Fibroblast of lung (primary cell): ENCODE measurements around the gene TNS3. TPM values are rescaled to one million over a fixed set of nuclear protein-coding genes. Genes with fewer than 3 reads are reported as not detected.

ENCODE experiments used
- DNase-seq, 2 donors: peaks; one replicate each; pipeline versions ENCODE4 v3.0.0 to v3.0.0-alpha.2; 2010; ENCODE audit warnings: low read depth in 2 of 2
- H2AFZ ChIP-seq: 2 replicates; pipeline ENCODE4 v1.5.1; 2012; ENCODE audit warnings: low read length, control low read depth, inconsistent platforms
- H3K27ac ChIP-seq: 2 replicates; pipeline ENCODE4 v1.5.1; 2011; ENCODE audit warnings: low read length, control low read depth; ENCODE audit not compliant: insufficient read depth
- H3K27me3 ChIP-seq: 2 replicates; pipeline ENCODE4 v1.5.1; 2011; ENCODE audit warnings: mild to moderate bottlenecking, low read length; ENCODE audit not compliant: control insufficient read depth, insufficient read depth
- H3K36me3 ChIP-seq: 2 replicates; pipeline ENCODE4 v1.5.1; 2011; ENCODE audit warnings: low read length; ENCODE audit not compliant: control insufficient read depth, insufficient read depth
- H3K4me1 ChIP-seq: 2 replicates; pipeline ENCODE4 v1.5.1; 2011; ENCODE audit warnings: low read length; ENCODE audit not compliant: control insufficient read depth, insufficient read depth; ENCODE audit errors: extremely low read depth
- H3K4me2 ChIP-seq: 2 replicates; pipeline ENCODE4 v1.5.1; 2011; ENCODE audit warnings: low read length, control low read depth; ENCODE audit not compliant: insufficient read depth; ENCODE audit errors: extremely low read depth
- H3K4me3 ChIP-seq, 4 experiments: fragments of 200-600 bp in 1 of 4; sonication (generic) in 1 of 4; replicated peaks in 1 of 4; 2 replicates each; pipeline ENCODE4 v1.5.1; 2011 to 2016; ENCODE audit warnings: low read length in 4 of 4, low read depth in 3 of 4, mild to moderate bottlenecking in 3 of 4, control low read depth in 2 of 4, inconsistent platforms in 1 of 4, mixed read lengths in 1 of 4; ENCODE audit not compliant: insufficient read depth in 1 of 4; ENCODE audit errors: control extremely low read depth in 1 of 4
- H3K79me2 ChIP-seq: 2 replicates; pipeline ENCODE4 v1.5.1; 2012; ENCODE audit warnings: mild to moderate bottlenecking, low read length, inconsistent platforms; ENCODE audit not compliant: control insufficient read depth, insufficient read depth
- H3K9ac ChIP-seq: 2 replicates; pipeline ENCODE4 v1.5.1; 2011; ENCODE audit warnings: mild to moderate bottlenecking, low read length, control low read depth; ENCODE audit not compliant: insufficient read depth
- H3K9me3 ChIP-seq: 2 replicates; pipeline ENCODE4 v1.5.1; 2012; ENCODE audit warnings: low read depth, low read length; ENCODE audit not compliant: control insufficient read depth, insufficient read depth
- H4K20me1 ChIP-seq: 2 replicates; pipeline ENCODE4 v1.5.1; 2011; ENCODE audit warnings: low read length; ENCODE audit not compliant: control insufficient read depth, insufficient read depth; ENCODE audit errors: extremely low read depth
- EZH2 ChIP-seq: IDR thresholded peaks from 2 replicates; pipeline ENCODE4 v1.5.1; 2012; ENCODE audit warnings: low read length, control low read depth, mild to moderate bottlenecking; ENCODE audit errors: missing control alignments
- polyA plus RNA-seq, 2 donors: library from polyadenylated mRNA; depleted of rRNA in 1 of 2; stranded (reverse) in 1 of 2; unstranded in 1 of 2; fragments of >200 nt; gene quantifications; 2 replicates each; pipeline ENCODE4 v1.2.1, GENCODE V29; 2011 to 2012; ENCODE audit warnings: missing spikeins in 1 of 2
- total RNA-seq: library from RNA; depleted of rRNA; stranded (reverse); fragments of >200 nt; gene quantifications from 2 replicates; pipeline ENCODE4 v1.2.1, GENCODE V29; 2014
- TF ChIP-seq, protein P1 (sequence below), 2 donors: IDR thresholded peaks in 1 of 2; conservative IDR thresholded peaks in 1 of 2; 1 replicate in 1 of 2; 2 replicates in 1 of 2; pipeline ENCODE4 v1.5.1; 2011 to 2012; ENCODE audit warnings: low read length in 2 of 2, control low read depth in 1 of 2, inconsistent platforms in 1 of 2, low read depth in 1 of 2, mild to moderate bottlenecking in 1 of 2

The TNS3 gene
- total and polyA plus RNA-seq, 2 donors (not counting 1 experiment from before 2014, with no cell fraction given), result 74.4 to 88.8 TPM

- Histone ChIP-seq H3K4me1 (peaks cover 19% of the 10 kb centered on the region), H3K27ac (peak overlapping the region; percentile 49), H3K79me2 (peaks cover 9% of the 10 kb centered on the region), H4K20me1 (no peaks in the 10 kb centered on the region), H3K4me2 (no peak overlapping the region), H3K9me3 (no peaks in the 10 kb centered on the region), H3K4me3 (no peak overlapping the region), H3K9ac (no peak overlapping the region), H3K36me3 (peaks cover 12% of the 10 kb centered on the region), H3K27me3 (no peaks in the 10 kb centered on the region), H2AFZ (no peak overlapping the region)
- DNase-seq, result peak; percentile 93 to 94
- TF ChIP-seq, protein P1, sequence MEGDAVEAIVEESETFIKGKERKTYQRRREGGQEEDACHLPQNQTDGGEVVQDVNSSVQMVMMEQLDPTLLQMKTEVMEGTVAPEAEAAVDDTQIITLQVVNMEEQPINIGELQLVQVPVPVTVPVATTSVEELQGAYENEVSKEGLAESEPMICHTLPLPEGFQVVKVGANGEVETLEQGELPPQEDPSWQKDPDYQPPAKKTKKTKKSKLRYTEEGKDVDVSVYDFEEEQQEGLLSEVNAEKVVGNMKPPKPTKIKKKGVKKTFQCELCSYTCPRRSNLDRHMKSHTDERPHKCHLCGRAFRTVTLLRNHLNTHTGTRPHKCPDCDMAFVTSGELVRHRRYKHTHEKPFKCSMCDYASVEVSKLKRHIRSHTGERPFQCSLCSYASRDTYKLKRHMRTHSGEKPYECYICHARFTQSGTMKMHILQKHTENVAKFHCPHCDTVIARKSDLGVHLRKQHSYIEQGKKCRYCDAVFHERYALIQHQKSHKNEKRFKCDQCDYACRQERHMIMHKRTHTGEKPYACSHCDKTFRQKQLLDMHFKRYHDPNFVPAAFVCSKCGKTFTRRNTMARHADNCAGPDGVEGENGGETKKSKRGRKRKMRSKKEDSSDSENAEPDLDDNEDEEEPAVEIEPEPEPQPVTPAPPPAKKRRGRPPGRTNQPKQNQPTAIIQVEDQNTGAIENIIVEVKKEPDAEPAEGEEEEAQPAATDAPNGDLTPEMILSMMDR (conservative IDR thresholded peaks at IDR 0.05 in 1 of 2, IDR thresholded peaks at IDR 0.05 in 1 of 2; ENCODE audit: low read depth in 1 of 2, low read length in 2 of 2), result no peak
- no peak for TF ChIP-seq EZH2
Measured at GRCh38 chr7:47501406-47501805, 80.5 kb downstream of the TNS3 start.

- Histone ChIP-seq H3K79me2 (peaks cover 9% of the 10 kb centered on the region), H3K4me3 (no peak overlapping the region), H4K20me1 (no peaks in the 10 kb centered on the region), H3K27me3 (no peaks in the 10 kb centered on the region), H3K4me2 (no peak overlapping the region), H3K27ac (no peak overlapping the region), H3K36me3 (peaks cover 7% of the 10 kb centered on the region), H3K9me3 (no peaks in the 10 kb centered on the region), H3K4me1 (peaks cover 19% of the 10 kb centered on the region), H2AFZ (no peak overlapping the region), H3K9ac (no peak overlapping the region)
- TF ChIP-seq EZH2, result no peak
- TF ChIP-seq, protein P1 (conservative IDR thresholded peaks at IDR 0.05 in 1 of 2, IDR thresholded peaks at IDR 0.05 in 1 of 2; ENCODE audit: low read depth in 1 of 2, low read length in 2 of 2), result no peak
- no peak for DNase-seq
Measured at GRCh38 chr7:47500103-47500563, 81.8 kb downstream of the TNS3 start.

DNA sequence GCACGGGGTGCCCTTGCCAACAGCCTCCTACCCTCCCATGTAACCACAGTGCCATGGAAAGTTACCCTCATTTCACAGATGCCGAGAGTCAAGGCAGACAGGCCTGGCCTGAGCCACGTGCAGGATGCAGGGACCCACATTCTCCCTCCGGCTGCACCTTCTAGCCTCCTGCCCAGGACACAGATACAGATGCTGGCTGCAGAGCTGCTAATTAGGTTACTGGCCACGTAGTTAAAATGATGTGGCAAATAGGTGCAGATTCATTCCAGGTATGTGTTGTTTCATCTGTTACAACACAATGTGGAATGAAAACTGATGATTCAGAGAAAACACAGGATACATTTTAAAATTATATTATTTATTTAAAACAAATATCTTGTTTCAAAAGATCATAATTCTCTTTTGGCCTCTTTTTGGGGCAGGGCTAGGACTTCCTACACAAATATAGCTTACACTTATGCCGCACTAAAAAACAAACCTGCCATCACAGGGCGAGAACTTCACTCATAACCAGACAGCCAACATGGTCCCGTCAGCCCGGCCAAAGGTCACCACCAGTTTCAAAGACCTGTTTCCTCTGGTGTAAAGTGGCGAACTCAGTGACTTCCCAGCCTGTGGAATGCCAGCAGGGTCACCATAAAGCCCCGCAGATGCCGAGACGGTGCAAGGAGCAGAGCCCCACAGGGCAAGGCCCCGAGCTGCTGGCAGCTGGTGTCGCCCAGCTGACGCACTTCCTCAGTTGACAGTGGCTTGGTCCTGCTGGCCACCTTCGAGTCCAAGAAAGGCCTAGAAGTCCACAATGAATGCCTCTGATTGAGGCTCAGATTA is 83.5 kb downstream of the TNS3 start:
- Histone ChIP-seq H3K9ac (no peak overlapping the region), H2AFZ (no peak overlapping the region), H4K20me1 (no peaks in the 10 kb centered on the region), H3K27me3 (no peaks in the 10 kb centered on the region), H3K27ac (no peak overlapping the region), H3K79me2 (peaks cover 9% of the 10 kb centered on the region), H3K4me3 (no peak overlapping the region), H3K4me1 (peaks cover 22% of the 10 kb centered on the region), H3K36me3 (peaks cover 2% of the 10 kb centered on the region), H3K9me3 (no peaks in the 10 kb centered on the region), H3K4me2 (no peak overlapping the region)
- TF ChIP-seq, protein P1 (conservative IDR thresholded peaks at IDR 0.05 in 1 of 2, IDR thresholded peaks at IDR 0.05 in 1 of 2; ENCODE audit: low read depth in 1 of 2, low read length in 2 of 2), result no peak
- no peak for TF ChIP-seq EZH2
- no peak for DNase-seq
